Activated B cell treated with CpG ODN at 0.5 μM for 24 hours (primary cell): ENCODE measurements around the gene DUSP22. TPM values are rescaled to one million over a fixed set of nuclear protein-coding genes. Genes with fewer than 3 reads are reported as not detected.

Experiments
- ATAC-seq: fragments of 200-7000 bp; cut with Tn5 transposase; one replicate; pipeline ENCODE4 v1.10.0; 2021; ENCODE audit warnings: low read depth, mild to moderate bottlenecking, moderate library complexity
- CTCF ChIA-PET: fragments of 350-600 bp; sonication (Branson Sonifier 250); formaldehyde crosslinking; loops from one replicate; lab custom pipeline; 2021; ENCODE audit warnings: antibody characterized with exemption; lab: Charles Lee
- POLR2A ChIA-PET: fragments of 350-600 bp; sonication (Branson Sonifier 250); formaldehyde crosslinking; loops from one replicate; lab custom pipeline; 2021; ENCODE audit warnings: antibody characterized with exemption; lab: Charles Lee
- DNase-seq: peaks from one replicate; pipeline ENCODE4 v3.0.0; 2022
- H3K27ac Mint-ChIP-seq: one replicate; pipeline ENCODE4 v1.8.0; 2020; ENCODE audit warnings: mixed read lengths
- H3K27me3 Mint-ChIP-seq: one replicate; pipeline ENCODE4 v1.8.0; 2021; ENCODE audit warnings: mixed read lengths
- H3K36me3 Mint-ChIP-seq: one replicate; pipeline ENCODE4 v1.8.0; 2021; ENCODE audit warnings: low read depth, mixed read lengths
- H3K4me1 Mint-ChIP-seq: one replicate; pipeline ENCODE4 v1.8.0; 2021; ENCODE audit warnings: mixed read lengths
- H3K4me3 Mint-ChIP-seq: one replicate; pipeline ENCODE4 v1.8.0; 2020; ENCODE audit warnings: mild to moderate bottlenecking, mixed read lengths
- H3K9me3 Mint-ChIP-seq: one replicate; pipeline ENCODE4 v1.8.0; 2020; ENCODE audit warnings: mixed read lengths
- intact Hi-C: fragments of 100-400 bp; cut with micrococcal nuclease; formaldehyde crosslinking; loops from one replicate; pipeline ENCODE4 v1.15.1; 2024
- total RNA-seq: library from RNA; stranded (reverse); gene quantifications from 2 replicates; pipeline ENCODE4 v1.2.3, GENCODE V29; 2022
- TF ChIP-seq, protein P1 (sequence below): fragments of 200-600 bp; IDR thresholded peaks from one replicate; pipeline ENCODE4 v1.8.0; 2022; ENCODE audit warnings: antibody characterized with exemption, mild to moderate bottlenecking

Gene DUSP22
- total RNA-seq, 1 donor from 2014 or later = 153 TPM

DNA sequence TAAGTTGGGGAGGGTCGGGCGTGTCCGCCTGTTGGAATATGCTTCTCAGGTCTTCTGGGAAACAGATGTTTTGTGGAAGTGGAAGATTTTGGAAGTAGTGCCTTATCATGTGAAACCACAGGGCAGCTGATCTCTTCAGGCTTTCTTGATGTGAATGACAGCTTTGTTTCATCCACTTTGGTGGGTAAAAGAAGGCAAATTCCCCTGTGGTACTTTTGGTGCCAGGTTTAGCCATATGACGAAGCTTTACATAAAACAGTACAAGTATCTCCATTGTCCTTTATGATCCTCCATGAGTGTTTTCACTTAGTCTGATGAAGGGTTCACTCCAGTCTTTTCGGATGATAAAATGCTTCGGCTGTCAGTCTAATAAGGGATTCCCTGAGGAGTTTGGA, 103.8 kb downstream of the DUSP22 start:
- peak overlapping the region; percentile 79 for H3K27ac Mint-ChIP-seq
- TF ChIP-seq, protein P1, sequence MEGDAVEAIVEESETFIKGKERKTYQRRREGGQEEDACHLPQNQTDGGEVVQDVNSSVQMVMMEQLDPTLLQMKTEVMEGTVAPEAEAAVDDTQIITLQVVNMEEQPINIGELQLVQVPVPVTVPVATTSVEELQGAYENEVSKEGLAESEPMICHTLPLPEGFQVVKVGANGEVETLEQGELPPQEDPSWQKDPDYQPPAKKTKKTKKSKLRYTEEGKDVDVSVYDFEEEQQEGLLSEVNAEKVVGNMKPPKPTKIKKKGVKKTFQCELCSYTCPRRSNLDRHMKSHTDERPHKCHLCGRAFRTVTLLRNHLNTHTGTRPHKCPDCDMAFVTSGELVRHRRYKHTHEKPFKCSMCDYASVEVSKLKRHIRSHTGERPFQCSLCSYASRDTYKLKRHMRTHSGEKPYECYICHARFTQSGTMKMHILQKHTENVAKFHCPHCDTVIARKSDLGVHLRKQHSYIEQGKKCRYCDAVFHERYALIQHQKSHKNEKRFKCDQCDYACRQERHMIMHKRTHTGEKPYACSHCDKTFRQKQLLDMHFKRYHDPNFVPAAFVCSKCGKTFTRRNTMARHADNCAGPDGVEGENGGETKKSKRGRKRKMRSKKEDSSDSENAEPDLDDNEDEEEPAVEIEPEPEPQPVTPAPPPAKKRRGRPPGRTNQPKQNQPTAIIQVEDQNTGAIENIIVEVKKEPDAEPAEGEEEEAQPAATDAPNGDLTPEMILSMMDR = no peak
- H3K36me3 Mint-ChIP-seq = peaks cover 80% of the 10 kb centered on the region

DNA sequence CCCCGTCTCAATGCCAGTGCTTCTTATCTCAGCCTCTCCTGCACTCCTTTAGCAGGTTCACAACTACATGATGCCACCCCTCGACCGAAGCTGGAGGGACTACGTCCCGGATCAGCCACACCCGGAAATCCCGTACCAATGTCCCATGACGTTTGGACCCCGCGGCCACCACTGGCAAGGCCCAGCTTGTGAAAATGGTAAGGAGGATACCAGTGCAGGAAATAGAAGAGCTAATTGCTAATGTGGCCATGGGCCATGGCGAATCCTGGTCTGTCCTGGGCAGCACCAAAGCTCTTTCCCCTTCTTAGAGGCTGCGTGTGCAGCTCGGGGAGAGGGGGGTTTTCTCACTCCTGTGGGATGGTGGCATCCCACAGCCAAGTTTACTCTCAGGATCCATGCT, 104.8 kb downstream of the DUSP22 start:
- ATAC-seq = no peak
- Mint-ChIP-seq H3K36me3 (peaks cover 86% of the 10 kb centered on the region), H3K4me3 (peak overlapping the region; percentile 42), H3K4me1 (peaks cover 77% of the 10 kb centered on the region), H3K27ac (peak overlapping the region; percentile 72), H3K27me3 (no peaks in the 10 kb centered on the region), H3K9me3 (no peaks in the 10 kb centered on the region)
- CTCF ChIA-PET = interaction anchor here (0.9 to 1.6 kb wide), 3 partner anchors 92 to 170 kb away, joined by 3 to 8 read pairs (median 5); no protein-coding TSS in a partner anchor
- intact Hi-C loops = no loop called here
- POLR2A ChIA-PET = interaction anchor here (1.1 to 2.3 kb wide), 7 partner anchors 24 to 208 kb away, joined by 3 to 12 read pairs (median 4); partner anchors contain the start of gene DUSP22
- DNase-seq = no peak
- TF ChIP-seq, protein P1 = no peak

More for the DNA sequence above, 103.8 kb downstream of the DUSP22 start:
- H3K4me3 Mint-ChIP-seq = peak overlapping the region; percentile 61
- no peaks in the 10 kb centered on the region for H3K9me3 Mint-ChIP-seq
- no peak for DNase-seq
- intact Hi-C loops = no loop called here
- CTCF ChIA-PET = no interaction called here
- peaks cover 69% of the 10 kb centered on the region for H3K4me1 Mint-ChIP-seq
- POLR2A ChIA-PET = interaction anchor here (1.4 to 9.3 kb wide), 6 partner anchors 7 to 204 kb away, joined by 5 to 255 read pairs (median 122); partner anchors contain the start of gene DUSP22
- ATAC-seq = no peak
- no peaks in the 10 kb centered on the region for H3K27me3 Mint-ChIP-seq

DNA sequence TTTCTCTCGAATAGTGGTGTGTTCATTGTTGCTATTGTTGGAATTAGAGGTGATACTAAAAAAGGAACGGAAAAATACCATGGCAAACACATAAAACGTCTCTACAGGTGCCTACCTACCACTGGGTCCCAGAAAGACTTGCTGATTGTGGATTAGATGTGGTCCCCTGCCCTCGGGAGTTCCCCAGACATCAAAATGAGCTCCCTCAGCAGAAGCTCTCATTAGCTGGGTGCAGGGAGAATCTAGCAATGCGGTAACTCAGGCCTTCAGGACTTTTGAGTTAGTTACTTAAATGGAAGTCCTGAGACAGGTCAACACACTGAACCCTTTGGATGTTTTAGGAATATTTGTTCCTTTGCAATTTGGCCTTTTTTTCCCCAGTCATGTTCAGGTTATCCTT, 105.3 kb downstream of the DUSP22 start:
- no peak for DNase-seq
- ChIA-PET POLR2A (interaction anchor here (0.8 to 2.3 kb wide), 10 partner anchors 9 to 214 kb away, joined by 3 to 12 read pairs (median 4); partner anchors contain the start of gene DUSP22), CTCF (interaction anchor here (0.8 to 2.5 kb wide), 6 partner anchors 8 to 209 kb away, joined by 3 to 8 read pairs (median 4); no protein-coding TSS in a partner anchor)
- no peak for ATAC-seq
- Mint-ChIP-seq H3K4me1 (peaks cover 83% of the 10 kb centered on the region), H3K27ac (peak overlapping the region; percentile 72), H3K9me3 (no peaks in the 10 kb centered on the region), H3K4me3 (peak overlapping the region; percentile 35), H3K27me3 (no peaks in the 10 kb centered on the region), H3K36me3 (peaks cover 89% of the 10 kb centered on the region)
- intact Hi-C loops = no loop called here
- TF ChIP-seq, protein P1 = no peak

GRCh38 chr6:398065-398464, 105.8 kb downstream of the DUSP22 start:
- ChIA-PET CTCF (interaction anchor here (0.8 to 2.5 kb wide), 6 partner anchors 9 to 209 kb away, joined by 3 to 8 read pairs (median 4); no protein-coding TSS in a partner anchor), POLR2A (interaction anchor here (0.7 to 2.3 kb wide), 10 partner anchors 8 to 214 kb away, joined by 3 to 12 read pairs (median 4); partner anchors contain the start of gene DUSP22)
- Mint-ChIP-seq H3K27ac (peak overlapping the region; percentile 72), H3K9me3 (no peaks in the 10 kb centered on the region), H3K27me3 (no peaks in the 10 kb centered on the region), H3K4me1 (peaks cover 87% of the 10 kb centered on the region), H3K4me3 (no peak overlapping the region), H3K36me3 (peaks cover 89% of the 10 kb centered on the region)
- intact Hi-C loops = no loop called here
- DNase-seq (no peak), ATAC-seq (no peak)
- TF ChIP-seq, protein P1 = no peak

- Mint-ChIP-seq H3K27ac (peak overlapping the region; percentile 25), H3K27me3 (no peaks in the 10 kb centered on the region), H3K9me3 (no peaks in the 10 kb centered on the region), H3K4me3 (peak overlapping the region; percentile 50), H3K4me1 (peaks cover 91% of the 10 kb centered on the region), H3K36me3 (peaks cover 92% of the 10 kb centered on the region)
- intact Hi-C loops = no loop called here
- ChIA-PET POLR2A (interaction anchor here (0.7 to 2.3 kb wide), 11 partner anchors 14 to 215 kb away, joined by 3 to 12 read pairs (median 4); partner anchors contain the start of gene DUSP22), CTCF (interaction anchor here (0.9 to 2.5 kb wide), 4 partner anchors 91 to 210 kb away, joined by 3 to 8 read pairs (median 5); no protein-coding TSS in a partner anchor)
- TF ChIP-seq, protein P1 = no peak
- ATAC-seq = no peak
- DNase-seq = no peak
Measured at GRCh38 chr6:398558-399078, 106.3 kb downstream of the DUSP22 start.
